ENCODE data around the gene CDK7.

The CDK7 gene

GRCh38 chr5:69284203-69284602, 49.5 kb downstream of the CDK7 start:
- peaks cover 14 to 37% of the 10 kb centered on the region in 2 experiments for H3K36me3 ChIP-seq (ENCODE audit: control insufficient read depth in 2 of 2, insufficient read depth in 1 of 2, low read length in 2 of 2)
- H3K4me3 ChIP-seq (ENCODE audit: low read depth, low read length) = no peak overlapping the region
- POLR2A ChIA-PET = no interaction called here
- H3K4me1 ChIP-seq (ENCODE audit: control insufficient read depth, insufficient read depth, low read length) = no peaks in the 10 kb centered on the region
- no peak overlapping the region for H3K27ac ChIP-seq (ENCODE audit: extremely low read depth, low read depth, low read length)
- CTCF ChIA-PET = interaction anchor here (0.9 to 1.2 kb wide), 2 partner anchors 13 to 50 kb away, joined by 3 to 7 read pairs; no protein-coding TSS in a partner anchor
- TF ChIP-seq ZNF639 (tag by site-specific recombination; IDR thresholded peaks at IDR 0.05) = no peak
- TF ChIP-seq ZEB2 (tag by site-specific recombination; IDR thresholded peaks at IDR 0.05) = no peak
- no peak for TF ChIP-seq ZNF549 (tag by site-specific recombination; IDR thresholded peaks at IDR 0.05)
- no peak for TF ChIP-seq ZNF473 (tag by site-specific recombination; IDR thresholded peaks at IDR 0.05)
- TF ChIP-seq ZNF133 (tag by site-specific recombination; IDR thresholded peaks at IDR 0.05) = no peak
- no peak for TF ChIP-seq IKZF3 (tag by site-specific recombination; IDR thresholded peaks at IDR 0.05)
- TF ChIP-seq ZBTB44 (tag by site-specific recombination; IDR thresholded peaks at IDR 0.05) = no peak
- TF ChIP-seq ZNF211 (tag by site-specific recombination; IDR thresholded peaks at IDR 0.05; ENCODE audit: low read depth) = no peak
- no peak for TF ChIP-seq CTCF (tag by site-specific recombination; IDR thresholded peaks at IDR 0.05)
- TF ChIP-seq, protein P1, sequence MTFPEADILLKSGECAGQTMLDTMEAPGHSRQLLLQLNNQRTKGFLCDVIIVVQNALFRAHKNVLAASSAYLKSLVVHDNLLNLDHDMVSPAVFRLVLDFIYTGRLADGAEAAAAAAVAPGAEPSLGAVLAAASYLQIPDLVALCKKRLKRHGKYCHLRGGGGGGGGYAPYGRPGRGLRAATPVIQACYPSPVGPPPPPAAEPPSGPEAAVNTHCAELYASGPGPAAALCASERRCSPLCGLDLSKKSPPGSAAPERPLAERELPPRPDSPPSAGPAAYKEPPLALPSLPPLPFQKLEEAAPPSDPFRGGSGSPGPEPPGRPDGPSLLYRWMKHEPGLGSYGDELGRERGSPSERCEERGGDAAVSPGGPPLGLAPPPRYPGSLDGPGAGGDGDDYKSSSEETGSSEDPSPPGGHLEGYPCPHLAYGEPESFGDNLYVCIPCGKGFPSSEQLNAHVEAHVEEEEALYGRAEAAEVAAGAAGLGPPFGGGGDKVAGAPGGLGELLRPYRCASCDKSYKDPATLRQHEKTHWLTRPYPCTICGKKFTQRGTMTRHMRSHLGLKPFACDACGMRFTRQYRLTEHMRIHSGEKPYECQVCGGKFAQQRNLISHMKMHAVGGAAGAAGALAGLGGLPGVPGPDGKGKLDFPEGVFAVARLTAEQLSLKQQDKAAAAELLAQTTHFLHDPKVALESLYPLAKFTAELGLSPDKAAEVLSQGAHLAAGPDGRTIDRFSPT (tag by site-specific recombination; IDR thresholded peaks at IDR 0.05) = no peak
- TF ChIP-seq SCRT1 (tag by site-specific recombination; IDR thresholded peaks at IDR 0.05; ENCODE audit: borderline replicate concordance) = no peak
- no peak for TF ChIP-seq ZNF416 (tag by site-specific recombination; IDR thresholded peaks at IDR 0.05)
- TF ChIP-seq, protein P2, sequence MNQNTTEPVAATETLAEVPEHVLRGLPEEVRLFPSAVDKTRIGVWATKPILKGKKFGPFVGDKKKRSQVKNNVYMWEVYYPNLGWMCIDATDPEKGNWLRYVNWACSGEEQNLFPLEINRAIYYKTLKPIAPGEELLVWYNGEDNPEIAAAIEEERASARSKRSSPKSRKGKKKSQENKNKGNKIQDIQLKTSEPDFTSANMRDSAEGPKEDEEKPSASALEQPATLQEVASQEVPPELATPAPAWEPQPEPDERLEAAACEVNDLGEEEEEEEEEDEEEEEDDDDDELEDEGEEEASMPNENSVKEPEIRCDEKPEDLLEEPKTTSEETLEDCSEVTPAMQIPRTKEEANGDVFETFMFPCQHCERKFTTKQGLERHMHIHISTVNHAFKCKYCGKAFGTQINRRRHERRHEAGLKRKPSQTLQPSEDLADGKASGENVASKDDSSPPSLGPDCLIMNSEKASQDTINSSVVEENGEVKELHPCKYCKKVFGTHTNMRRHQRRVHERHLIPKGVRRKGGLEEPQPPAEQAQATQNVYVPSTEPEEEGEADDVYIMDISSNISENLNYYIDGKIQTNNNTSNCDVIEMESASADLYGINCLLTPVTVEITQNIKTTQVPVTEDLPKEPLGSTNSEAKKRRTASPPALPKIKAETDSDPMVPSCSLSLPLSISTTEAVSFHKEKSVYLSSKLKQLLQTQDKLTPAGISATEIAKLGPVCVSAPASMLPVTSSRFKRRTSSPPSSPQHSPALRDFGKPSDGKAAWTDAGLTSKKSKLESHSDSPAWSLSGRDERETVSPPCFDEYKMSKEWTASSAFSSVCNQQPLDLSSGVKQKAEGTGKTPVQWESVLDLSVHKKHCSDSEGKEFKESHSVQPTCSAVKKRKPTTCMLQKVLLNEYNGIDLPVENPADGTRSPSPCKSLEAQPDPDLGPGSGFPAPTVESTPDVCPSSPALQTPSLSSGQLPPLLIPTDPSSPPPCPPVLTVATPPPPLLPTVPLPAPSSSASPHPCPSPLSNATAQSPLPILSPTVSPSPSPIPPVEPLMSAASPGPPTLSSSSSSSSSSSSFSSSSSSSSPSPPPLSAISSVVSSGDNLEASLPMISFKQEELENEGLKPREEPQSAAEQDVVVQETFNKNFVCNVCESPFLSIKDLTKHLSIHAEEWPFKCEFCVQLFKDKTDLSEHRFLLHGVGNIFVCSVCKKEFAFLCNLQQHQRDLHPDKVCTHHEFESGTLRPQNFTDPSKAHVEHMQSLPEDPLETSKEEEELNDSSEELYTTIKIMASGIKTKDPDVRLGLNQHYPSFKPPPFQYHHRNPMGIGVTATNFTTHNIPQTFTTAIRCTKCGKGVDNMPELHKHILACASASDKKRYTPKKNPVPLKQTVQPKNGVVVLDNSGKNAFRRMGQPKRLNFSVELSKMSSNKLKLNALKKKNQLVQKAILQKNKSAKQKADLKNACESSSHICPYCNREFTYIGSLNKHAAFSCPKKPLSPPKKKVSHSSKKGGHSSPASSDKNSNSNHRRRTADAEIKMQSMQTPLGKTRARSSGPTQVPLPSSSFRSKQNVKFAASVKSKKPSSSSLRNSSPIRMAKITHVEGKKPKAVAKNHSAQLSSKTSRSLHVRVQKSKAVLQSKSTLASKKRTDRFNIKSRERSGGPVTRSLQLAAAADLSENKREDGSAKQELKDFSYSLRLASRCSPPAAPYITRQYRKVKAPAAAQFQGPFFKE (tag by site-specific recombination; IDR thresholded peaks at IDR 0.05; ENCODE audit: borderline replicate concordance) = no peak
- no peaks in the 10 kb centered on the region for H3K9me3 ChIP-seq (ENCODE audit: control insufficient read depth, insufficient read depth, low read depth, low read length)

Data from HEK293 (cell line).